Neuron (in vitro differentiated cells): ENCODE measurements around the gene FGF16.

ENCODE experiments used
- H2AFZ ChIP-seq: one replicate; pipeline ENCODE4 v1.6.1; 2013; ENCODE audit warnings: low read depth, mild to moderate bottlenecking, inconsistent platforms, low read length, moderate library complexity
- H3K27me3 ChIP-seq: one replicate; pipeline ENCODE4 v1.6.1; 2013; ENCODE audit warnings: low read length; ENCODE audit not compliant: insufficient read depth
- H3K36me3 ChIP-seq: one replicate; pipeline ENCODE4 v1.6.1; 2013; ENCODE audit warnings: low read length; ENCODE audit not compliant: insufficient read depth
- H3K4me1 ChIP-seq: one replicate; pipeline ENCODE4 v1.6.1; 2013; ENCODE audit warnings: low read length; ENCODE audit not compliant: insufficient read depth
- H3K4me3 ChIP-seq: 2 replicates; pipeline ENCODE4 v1.5.1; 2013; ENCODE audit warnings: mild to moderate bottlenecking, low read length, moderate library complexity
- H3K9me3 ChIP-seq: one replicate; pipeline ENCODE4 v1.6.1; 2013; ENCODE audit warnings: low read length

Gene FGF16

DNA sequence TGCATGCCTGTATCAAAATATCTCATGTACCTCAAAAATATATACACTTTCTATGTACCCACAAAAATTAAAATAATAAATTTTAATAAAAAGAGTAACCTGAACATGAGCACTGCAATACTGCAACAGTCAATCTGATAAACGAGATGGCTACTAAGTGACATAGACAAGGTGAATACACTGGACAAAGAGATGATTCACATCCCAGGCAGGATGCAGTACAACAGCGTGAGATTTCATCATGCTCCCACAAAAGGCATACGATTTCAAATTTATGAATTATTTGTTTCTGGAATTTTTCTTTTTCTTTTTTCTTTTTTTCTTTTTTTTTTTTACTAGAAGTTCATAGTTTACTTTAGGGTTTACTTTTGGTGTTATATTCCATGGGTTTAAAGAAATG, 12.2 kb upstream of the FGF16 start:
- Histone ChIP-seq H3K4me3 (no peak overlapping the region), H3K4me1 (no peaks in the 10 kb centered on the region), H3K27me3 (peaks cover 2% of the 10 kb centered on the region), H2AFZ (no peak overlapping the region), H3K9me3 (no peaks in the 10 kb centered on the region), H3K36me3 (no peaks in the 10 kb centered on the region)

DNA sequence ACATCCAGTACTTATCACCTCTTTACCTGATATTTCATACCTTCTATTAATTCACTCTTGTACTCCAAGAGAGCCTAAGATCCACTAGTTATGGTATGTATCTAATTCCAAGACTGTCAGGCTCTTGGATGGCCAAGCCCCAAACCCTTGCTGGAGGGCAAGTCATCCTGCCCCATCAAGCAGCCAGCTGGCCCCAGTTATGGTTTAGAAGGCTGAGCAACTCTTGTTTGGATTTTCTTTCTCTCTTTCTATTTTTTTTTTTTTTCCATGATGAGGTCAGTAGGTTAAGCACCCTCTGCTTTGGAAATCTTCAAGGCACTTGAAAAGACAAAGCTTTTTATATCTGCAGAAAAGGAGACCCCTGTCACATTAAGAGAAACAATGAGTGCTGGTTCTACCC, 10.9 kb upstream of the FGF16 start:
- no peak overlapping the region for H3K4me3 ChIP-seq
- H3K4me1 ChIP-seq, result no peaks in the 10 kb centered on the region
- H3K27me3 ChIP-seq, result peaks cover 2% of the 10 kb centered on the region
- no peak overlapping the region for H2AFZ ChIP-seq
- H3K9me3 ChIP-seq, result no peaks in the 10 kb centered on the region
- no peaks in the 10 kb centered on the region for H3K36me3 ChIP-seq

DNA sequence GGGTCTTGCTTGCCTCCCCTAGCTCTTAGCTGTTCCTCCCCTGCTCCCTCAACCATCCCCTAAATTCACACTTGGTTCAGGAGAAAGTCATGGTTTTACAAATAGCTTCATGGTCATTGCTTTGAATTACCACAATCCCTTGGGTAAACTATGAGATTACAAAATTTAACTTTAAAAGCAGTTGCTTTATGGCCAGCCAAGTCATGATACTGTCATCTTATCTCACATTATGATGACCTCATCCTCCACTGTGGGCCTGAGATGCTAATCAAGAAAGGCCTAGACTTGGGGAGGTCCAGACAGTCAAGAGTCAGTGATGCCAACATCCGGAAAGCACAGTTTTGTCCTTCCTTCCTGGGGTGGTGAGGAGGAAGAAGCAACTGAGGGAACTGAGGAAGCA, 10.5 kb upstream of the FGF16 start:
- Histone ChIP-seq H3K9me3 (no peaks in the 10 kb centered on the region), H3K4me3 (no peak overlapping the region), H3K36me3 (no peaks in the 10 kb centered on the region), H3K27me3 (peaks cover 2% of the 10 kb centered on the region), H2AFZ (no peak overlapping the region), H3K4me1 (no peaks in the 10 kb centered on the region)

DNA sequence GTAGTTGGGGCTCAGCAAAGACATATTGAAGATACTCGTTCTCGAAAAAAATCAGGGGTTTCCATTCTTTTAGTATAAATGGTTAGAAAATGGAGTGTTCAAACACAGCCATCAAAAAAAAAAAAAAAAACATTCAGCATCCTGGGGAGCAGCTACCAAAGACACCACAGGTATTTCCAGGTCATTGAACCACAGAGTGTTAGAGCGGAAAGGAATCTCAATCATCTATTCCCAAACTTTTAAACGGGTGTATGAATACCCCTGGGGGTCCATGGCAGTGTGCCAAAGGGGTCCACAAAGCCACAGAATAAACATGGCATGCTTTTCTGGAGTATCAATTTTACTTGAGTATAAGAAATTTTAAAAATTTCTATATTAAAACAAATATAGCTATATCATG, 6.9 kb upstream of the FGF16 start:
- H2AFZ ChIP-seq, result no peak overlapping the region
- no peak overlapping the region for H3K4me3 ChIP-seq
- H3K36me3 ChIP-seq, result no peaks in the 10 kb centered on the region
- peaks cover 7% of the 10 kb centered on the region for H3K27me3 ChIP-seq
- no peaks in the 10 kb centered on the region for H3K9me3 ChIP-seq
- H3K4me1 ChIP-seq, result no peaks in the 10 kb centered on the region

DNA sequence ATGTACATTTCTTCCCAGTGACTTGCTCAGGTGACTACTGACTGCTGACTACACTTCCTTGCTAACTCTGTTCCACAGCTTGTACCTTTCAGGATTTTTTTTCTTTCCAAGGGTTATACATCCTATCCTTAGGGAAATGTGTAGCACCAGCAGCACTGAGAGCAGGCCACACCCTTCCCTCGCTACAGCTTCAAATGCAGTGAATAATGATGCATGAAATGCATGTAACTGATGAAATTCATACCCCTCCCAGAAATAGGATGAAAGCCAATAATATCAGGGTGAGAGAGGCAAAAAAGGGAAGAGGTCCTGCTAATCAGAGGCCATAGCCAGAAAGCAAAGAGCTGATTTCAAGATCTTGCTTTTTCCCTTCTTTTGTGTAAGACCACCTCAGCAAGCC, 6.2 kb upstream of the FGF16 start:
- Histone ChIP-seq H2AFZ (no peak overlapping the region), H3K9me3 (no peaks in the 10 kb centered on the region), H3K4me3 (no peak overlapping the region), H3K27me3 (peaks cover 11% of the 10 kb centered on the region), H3K4me1 (no peaks in the 10 kb centered on the region), H3K36me3 (no peaks in the 10 kb centered on the region)

DNA sequence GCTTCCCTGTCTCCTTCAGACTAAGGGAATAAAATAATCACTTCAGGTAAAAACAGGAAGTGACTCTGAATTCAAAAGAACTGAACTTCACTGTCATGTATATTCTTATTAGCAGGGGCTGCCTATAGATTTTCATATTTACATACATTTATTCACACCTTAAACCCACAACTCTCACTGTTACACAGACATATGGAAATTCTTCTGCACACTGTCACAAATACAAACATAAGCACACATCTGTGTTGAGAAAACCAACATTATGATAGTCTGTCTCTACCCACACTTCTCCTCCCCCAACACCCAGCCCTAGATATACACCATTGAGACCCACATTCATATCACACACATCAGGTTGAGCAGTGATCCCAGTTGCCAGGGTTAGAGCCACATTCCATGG, 5.7 kb upstream of the FGF16 start:
- H3K4me3 ChIP-seq, result no peak overlapping the region
- H3K36me3 ChIP-seq, result no peaks in the 10 kb centered on the region
- H3K4me1 ChIP-seq, result no peaks in the 10 kb centered on the region
- peaks cover 14% of the 10 kb centered on the region for H3K27me3 ChIP-seq
- no peak overlapping the region for H2AFZ ChIP-seq
- no peaks in the 10 kb centered on the region for H3K9me3 ChIP-seq

DNA sequence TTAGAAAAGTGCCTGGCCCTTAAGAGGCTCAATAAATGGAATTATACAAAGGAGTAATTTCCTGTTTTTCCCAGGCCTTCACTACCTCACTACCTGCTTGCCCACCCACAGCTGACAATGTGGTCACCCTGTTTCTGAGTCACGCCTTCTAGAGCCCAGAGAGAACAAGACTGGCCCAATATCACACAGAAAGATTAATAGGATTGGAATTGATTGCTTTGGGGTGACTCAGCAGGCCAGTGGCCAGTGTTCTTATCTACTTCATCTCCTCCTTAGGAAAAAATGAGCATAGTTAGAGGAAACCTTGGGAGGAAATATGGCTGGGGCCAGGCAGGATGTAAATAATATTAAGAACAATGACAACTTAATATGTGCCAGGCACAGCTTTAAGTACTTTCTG, 4.5 kb upstream of the FGF16 start:
- Histone ChIP-seq H2AFZ (no peak overlapping the region), H3K9me3 (no peaks in the 10 kb centered on the region), H3K4me3 (no peak overlapping the region), H3K36me3 (no peaks in the 10 kb centered on the region), H3K27me3 (peaks cover 25% of the 10 kb centered on the region), H3K4me1 (peaks cover 3% of the 10 kb centered on the region)

DNA sequence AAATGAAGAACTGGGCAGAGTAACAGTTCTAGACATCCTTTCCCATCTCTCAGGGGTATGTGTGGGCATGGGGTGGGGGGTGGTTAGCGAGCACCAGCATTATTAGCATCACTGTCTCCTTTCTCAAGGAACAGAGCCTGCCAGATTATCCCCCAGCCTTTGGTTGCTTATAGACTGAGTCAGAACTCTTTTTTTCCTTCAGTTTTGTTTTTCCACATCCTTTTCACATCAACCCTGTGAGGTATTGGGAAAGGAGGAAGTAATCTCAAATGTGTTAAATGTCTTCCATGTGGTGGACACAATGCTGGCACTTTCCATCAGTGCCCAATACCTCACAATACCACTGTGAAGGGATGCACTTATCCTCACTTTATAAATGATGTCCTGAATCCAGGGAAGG, 3.1 kb upstream of the FGF16 start:
- Histone ChIP-seq H3K4me3 (no peak overlapping the region), H3K27me3 (peaks cover 37% of the 10 kb centered on the region), H3K4me1 (peaks cover 3% of the 10 kb centered on the region)

DNA sequence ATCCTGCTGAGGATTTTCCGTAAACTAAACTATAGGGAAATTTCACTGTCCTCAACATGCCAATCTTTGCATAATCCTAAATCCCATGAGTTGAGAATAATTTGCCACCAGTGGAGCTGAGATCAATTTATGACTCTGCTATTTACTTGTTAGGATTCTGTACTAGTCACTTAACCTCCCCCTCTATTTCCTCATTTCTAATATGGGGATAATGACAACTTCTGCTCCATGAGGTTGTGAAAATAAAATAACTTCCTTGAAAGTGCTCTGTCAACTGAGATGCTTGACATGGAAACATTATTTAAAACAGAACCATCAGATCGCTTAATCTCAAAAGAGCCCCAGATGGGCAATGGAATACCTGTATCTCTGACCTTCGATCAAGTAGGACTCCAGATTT, 2.6 kb upstream of the FGF16 start:
- Histone ChIP-seq H3K36me3 (no peaks in the 10 kb centered on the region), H3K27me3 (peaks cover 39% of the 10 kb centered on the region), H3K4me1 (peaks cover 3% of the 10 kb centered on the region), H3K9me3 (no peaks in the 10 kb centered on the region), H2AFZ (no peak overlapping the region), H3K4me3 (no peak overlapping the region)

More for the DNA sequence above, 3.1 kb upstream of the FGF16 start:
- no peaks in the 10 kb centered on the region for H3K9me3 ChIP-seq
- no peaks in the 10 kb centered on the region for H3K36me3 ChIP-seq
- no peak overlapping the region for H2AFZ ChIP-seq

DNA sequence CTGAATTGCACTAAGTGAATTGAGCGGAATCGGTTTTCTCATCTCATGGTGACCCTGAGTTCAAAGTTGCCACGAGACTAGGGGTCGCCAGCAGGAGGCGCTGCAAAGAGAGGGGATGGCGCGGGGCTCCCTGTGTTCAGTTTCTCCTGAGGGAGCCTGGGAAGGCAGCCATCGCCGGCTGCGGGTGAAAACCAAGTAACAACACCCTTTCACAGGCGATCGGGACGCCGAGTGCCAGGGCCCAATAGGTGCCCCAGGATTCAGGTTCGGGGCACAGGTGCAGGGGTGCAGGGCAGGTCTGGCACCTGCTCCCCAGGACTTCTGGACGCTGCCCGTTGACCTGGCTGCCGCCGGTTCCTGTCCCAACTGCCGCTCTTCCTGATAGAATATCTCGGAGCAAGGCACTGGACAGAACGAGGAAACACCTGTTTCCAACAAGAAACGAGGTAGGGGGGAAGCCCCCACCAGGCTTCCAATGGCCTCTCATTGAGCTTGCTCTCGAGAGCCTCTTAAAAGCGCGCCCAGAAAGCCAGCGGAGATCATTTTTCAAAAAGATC, 1.1 kb upstream of the FGF16 start:
- no peaks in the 10 kb centered on the region for H3K36me3 ChIP-seq
- peak overlapping the region; percentile 19 for H3K4me3 ChIP-seq
- peaks cover 3% of the 10 kb centered on the region for H3K4me1 ChIP-seq
- H2AFZ ChIP-seq, result peak overlapping the region; percentile 33
- peaks cover 43% of the 10 kb centered on the region for H3K27me3 ChIP-seq
- H3K9me3 ChIP-seq, result no peaks in the 10 kb centered on the region

DNA sequence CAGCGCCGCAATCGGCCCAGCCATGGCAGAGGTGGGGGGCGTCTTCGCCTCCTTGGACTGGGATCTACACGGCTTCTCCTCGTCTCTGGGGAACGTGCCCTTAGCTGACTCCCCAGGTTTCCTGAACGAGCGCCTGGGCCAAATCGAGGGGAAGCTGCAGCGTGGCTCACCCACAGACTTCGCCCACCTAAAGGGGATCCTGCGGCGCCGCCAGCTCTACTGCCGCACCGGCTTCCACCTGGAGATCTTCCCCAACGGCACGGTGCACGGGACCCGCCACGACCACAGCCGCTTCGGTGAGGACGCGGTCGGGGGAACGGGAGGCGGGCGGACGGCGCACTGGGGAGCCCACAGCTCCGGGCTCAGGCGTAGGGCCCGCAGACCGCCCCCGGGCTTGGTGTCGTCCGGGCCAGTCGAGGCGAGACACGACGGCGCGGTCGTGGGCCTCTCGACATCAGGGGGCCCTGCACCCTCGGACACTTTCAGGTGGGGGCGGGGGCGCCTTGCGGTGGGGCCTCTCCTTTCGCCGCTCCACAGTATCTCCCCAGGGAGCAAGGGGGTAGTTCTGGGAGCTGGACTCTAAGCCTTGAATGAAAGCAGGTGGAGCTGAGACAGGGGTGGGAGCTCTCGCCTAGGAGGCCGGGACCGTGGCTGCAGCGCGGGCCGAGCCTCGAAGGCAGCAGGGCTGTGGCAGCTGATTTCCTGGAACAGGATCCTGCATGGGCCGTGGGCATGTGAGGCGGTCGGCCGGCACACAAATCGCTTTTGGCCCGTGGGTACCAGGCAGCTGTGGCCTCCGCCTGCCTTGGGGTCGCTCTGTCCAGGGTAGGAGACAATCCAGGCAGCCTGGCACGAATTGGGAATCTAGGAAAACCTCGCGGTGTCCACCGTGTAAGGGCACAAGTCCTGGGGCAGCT, 722 bp downstream of the FGF16 start:
- H3K27me3 ChIP-seq, result peaks cover 47% of the 10 kb centered on the region
- H3K9me3 ChIP-seq, result no peaks in the 10 kb centered on the region
- no peaks in the 10 kb centered on the region for H3K36me3 ChIP-seq
- H3K4me3 ChIP-seq, result no peak overlapping the region
- H2AFZ ChIP-seq, result no peak overlapping the region
- H3K4me1 ChIP-seq, result peaks cover 3% of the 10 kb centered on the region

DNA sequence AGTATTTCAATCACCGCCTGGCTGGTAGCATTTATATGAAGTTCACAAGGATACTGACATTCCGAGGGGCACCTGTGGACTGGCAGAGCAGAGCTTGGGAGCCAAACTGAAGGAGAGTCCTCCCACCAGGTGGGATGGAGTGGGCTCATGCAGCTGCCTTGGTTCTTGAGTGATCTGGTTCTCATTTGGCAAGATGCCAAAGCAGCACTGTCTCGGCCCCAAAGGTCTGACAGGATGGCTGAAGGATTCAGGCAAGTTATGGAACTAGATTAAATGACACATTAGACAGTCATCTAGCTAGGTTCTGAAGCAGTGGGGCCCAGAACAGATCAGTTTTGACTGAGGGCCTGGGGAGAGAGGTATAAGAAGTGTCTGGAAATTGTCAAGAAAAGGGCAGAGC, 3.2 kb downstream of the FGF16 start:
- Histone ChIP-seq H3K4me1 (peaks cover 3% of the 10 kb centered on the region), H3K4me3 (no peak overlapping the region), H3K36me3 (no peaks in the 10 kb centered on the region), H3K27me3 (peaks cover 42% of the 10 kb centered on the region), H2AFZ (no peak overlapping the region), H3K9me3 (no peaks in the 10 kb centered on the region)

DNA sequence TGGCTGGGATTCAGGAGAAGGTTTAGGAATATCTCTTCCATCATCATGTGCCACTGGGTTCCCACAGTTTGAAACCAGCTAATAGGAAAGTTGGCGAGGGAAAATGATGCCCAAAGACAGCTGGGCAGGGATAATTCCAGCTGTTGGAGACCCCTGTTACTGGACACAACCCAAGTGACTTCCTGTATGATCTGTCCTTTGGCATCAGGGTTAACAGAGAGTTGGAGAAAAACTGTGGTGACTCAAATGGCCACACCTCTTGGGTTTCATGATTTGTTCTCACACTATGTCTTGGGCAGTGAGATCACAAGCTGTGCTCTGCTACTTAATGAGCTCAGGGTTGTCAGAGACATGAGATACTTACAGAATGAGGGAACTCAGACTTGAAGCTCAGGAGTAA, 3.8 kb downstream of the FGF16 start:
- Histone ChIP-seq H2AFZ (no peak overlapping the region), H3K36me3 (no peaks in the 10 kb centered on the region), H3K4me1 (peaks cover 3% of the 10 kb centered on the region), H3K4me3 (no peak overlapping the region), H3K9me3 (no peaks in the 10 kb centered on the region), H3K27me3 (peaks cover 38% of the 10 kb centered on the region)
